Activated CD8-positive, alpha-beta memory T cell treated with anti-CD3 and anti-CD28 coated beads for 24 hours (primary cell): Measurements from ENCODE around the gene EIF4EBP3.
"Not testable (repeated sequence)": the region's sequence is repeated elsewhere in the genome, so short reads cannot be mapped to it uniquely, and the experiment has no call there.

Source experiments
- DNase-seq: peaks from one replicate; pipeline ENCODE4 v3.0.0-alpha.2; 2020

EIF4EBP3 gene

DNA sequence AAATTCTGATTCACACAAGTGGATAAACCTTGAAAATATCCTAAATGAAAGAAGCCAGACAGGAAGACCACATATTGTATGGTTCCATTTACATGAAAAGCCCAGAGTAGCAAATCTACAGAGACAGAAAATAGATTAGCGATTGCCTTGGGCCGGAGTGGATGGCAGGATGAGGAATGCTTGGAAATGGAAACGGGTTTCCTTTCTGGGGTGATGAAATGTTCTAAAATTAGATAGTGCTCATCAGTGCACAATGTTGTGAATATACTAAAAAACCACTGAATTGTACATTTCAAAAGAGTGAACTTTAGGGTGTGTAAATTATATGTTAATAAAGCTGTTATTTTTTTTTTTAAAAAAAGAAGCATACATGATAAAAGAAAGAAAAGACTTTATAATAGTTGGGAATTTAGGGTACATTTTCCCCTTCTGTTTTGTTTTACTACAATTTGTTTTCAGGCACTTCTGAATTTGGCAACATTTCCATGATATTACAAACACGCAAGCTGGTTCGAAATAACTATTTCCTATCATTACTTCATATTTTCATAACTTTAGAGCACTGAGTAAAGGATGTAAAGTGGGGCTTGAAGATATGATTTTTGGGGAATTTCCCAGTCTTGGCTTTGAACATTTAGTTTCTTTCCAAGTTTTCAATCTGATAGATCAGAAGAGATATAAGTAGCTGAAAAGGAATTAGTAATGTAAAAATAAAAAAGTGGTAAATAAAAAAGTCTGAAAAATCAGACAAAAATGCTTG is 41.0 kb downstream of the EIF4EBP3 start:
- DNase-seq: no peak

DNA sequence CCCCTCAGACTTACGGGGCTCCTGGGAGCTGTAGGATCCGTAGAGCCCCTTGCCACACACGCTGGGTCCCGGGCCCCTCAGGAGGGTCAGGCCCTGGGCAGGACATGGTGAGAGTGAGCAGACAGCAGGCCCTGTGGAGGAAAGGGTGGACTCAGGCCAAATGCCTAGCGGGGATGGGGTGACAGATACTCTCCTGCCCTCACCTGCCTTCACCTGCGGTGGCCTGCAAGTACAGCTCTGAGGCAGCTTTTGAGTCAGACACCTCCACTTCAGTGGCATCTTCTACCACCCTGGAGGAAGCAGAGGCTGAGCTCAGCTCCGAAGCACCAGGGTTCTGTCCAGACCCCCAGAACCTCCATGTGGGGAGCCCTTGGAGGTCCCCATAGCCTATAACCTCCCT is 43.4 kb downstream of the EIF4EBP3 start:
- no peak for DNase-seq

DNA sequence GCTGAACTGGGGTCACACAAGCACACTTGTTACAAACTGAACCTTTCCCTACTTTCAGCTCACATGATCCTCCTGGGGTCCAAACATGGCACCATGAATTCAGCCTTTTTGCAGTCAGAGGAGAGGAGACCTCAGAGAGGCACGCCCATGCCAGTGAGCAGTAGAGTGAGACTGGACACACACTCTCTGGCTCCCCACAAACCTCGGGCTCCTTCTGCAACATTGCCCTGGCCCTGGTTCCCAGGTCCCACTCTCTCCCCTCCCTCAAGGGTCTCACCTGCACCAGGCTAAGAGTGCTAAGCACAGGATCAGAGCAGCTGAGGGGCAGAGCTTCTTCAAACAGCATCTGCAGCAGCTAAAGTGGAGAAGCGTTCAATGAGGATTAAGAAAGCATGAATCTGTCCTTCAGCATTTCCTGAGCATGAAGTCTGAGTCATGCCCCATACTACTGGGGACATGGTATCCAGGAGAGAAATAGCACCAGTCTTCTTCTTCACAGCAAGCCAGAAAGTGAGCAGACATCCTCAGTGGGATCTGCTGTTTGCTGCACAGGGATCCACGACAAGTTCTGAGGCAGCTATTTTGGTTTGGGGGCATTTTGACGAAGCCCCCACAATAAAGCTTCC is 44.4 kb downstream of the EIF4EBP3 start:
- no peak for DNase-seq

DNA sequence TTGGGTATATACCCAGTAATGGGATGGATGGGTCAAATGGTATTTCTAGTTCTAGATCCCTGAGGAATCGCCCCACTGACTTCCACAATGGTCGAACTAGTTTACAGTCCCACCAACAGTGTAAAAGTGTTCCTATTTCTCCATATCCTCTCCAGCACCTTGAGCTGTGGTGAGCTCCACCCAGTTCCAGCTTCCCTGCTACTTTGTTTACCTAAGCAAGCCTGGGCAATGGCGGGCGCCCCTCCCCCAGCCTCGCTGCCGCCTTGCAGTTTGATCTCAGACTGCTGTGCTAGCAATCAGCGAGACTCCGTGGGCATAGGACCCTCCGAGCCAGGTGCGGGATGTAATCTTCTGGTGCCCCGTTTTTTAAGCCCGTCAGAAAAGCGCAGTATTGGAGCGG is 45.6 kb downstream of the EIF4EBP3 start:
- DNase-seq: not testable (repeated sequence)

DNA sequence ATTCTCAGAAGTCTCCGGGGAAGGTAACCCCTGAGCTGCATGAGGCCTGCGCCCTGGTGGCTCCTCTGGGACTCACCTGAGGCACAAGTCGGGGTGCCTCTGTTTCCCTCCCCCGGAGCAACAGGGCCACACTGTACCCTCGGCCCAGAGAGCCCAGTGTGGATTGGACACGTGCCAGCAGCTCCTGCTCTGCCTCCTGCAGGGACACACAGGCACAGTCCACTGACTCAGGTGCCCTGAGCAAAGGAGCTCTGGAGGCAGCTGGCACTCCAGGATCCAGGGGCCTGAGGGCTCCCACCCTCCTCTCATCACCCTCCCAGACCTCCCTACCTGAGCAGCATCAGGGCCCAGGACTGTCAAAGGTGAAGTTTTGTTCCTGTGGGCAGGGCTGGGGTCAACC is 46.7 kb downstream of the EIF4EBP3 start:
- no peak for DNase-seq

DNA sequence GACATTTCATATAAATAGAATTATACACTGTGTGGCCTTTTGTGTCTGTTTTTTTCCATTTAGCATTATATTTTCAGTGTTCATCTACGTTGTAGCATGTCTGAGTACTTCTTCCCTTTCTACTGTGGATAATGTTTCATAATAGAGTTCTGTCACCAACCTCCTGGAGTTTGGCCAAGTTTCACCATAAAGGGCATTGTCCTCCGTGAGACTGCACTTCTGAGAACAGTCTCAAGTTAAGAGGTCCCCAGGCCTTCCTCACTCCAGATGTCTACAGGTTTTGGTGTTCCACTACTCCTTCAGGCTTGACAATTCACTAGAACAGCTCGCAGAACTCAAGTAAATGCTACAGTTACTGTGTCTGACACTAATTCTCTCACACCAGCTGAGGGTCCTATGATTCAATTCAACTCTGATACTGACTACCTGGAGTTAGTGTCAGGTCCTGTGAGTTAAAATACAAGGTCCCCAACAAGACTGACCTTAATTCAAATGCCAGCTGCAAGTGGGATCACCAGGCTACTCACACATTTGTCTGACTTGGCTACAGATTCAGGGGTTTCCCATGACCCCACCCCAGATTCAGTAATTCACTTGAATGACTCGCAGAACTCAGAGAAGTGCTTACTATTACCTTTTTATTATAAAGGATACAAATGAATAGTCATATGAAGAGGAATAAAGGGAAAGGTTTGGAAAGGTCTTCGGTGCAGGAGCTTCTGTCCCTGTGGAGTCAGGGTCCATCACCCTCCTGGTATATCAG is 48.3 kb downstream of the EIF4EBP3 start:
- no peak for DNase-seq

DNA sequence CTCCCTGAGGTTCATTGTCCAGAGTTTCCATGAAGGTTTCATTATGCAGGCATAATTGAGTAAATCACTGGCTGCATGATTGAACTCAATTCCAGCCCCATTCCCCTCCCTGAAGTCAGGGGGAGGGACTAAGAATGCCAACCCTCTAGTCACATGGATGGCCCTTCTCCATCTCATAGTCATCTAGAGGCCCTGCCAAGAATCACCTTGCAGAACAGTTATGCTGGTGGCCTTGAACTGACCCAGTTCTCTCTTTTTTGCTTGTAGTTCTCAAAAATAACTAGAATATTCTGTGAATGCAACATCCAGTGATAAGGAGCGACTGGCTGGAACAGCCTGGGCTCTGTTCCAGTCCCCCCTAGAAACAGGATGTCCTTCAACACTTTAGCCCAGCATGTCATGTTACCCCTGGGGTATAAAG is 48.9 kb downstream of the EIF4EBP3 start:
- DNase-seq: no peak

DNA sequence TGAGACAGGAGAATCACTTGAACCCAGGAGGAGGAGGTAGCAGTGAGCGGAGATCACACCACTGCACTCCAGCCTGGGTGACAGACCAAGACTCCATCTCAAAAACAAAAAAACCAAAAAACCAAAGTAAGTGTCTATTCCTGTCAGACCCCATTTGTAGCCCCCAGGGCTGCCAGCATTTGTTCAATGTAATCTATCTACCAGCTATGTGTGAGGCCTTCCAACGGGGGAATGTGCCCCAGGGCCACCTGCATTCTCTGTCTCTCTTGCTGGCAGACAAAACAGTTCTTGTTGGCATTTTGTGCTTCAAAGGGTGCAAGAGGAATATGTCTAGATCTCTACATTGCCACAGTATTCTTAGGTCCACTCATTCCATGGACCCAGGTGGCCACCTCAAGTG is 51.4 kb downstream of the EIF4EBP3 start:
- no peak for DNase-seq
